ENCODE measurements around the gene TEX2.

GRCh38 chr17:64277831-64278562, 14.9 kb upstream of the TEX2 start:
- TF ChIP-seq CTCF (conservative IDR thresholded peaks at IDR 0.05) (no peak), EZH2 (IDR thresholded peaks at IDR 0.05; ENCODE audit: low read depth) (no peak)

All from PC-9 (cell line).